ENCODE results near the gene KLRD1.

GRCh38 chr12:10341892-10342509, 34.3 kb downstream of the KLRD1 start:
- TF ChIP-seq CTCF (IDR thresholded peaks at IDR 0.05): no peak
- TF ChIP-seq POLR2A (IDR thresholded peaks at IDR 0.05): no peak

All from adrenal gland (tissue), 5 donors.